Stimulated activated effector memory CD8-positive, alpha-beta T cell treated with anti-CD3 and anti-CD28 coated beads, Interleukin-12 subunit alpha, Interleukin-12 subunit beta, amount 100 ng/mL, for 72 hours (primary cell): Measurements from ENCODE around the gene SYNE2.
"Not testable (repeated sequence)": the region's sequence is repeated elsewhere in the genome, so short reads cannot be mapped to it uniquely, and the experiment has no call there.

Experiments
- ATAC-seq: fragments of 150-1000 bp; cut with Tn5 transposase; 2 replicates; pipeline ENCODE4 v1.10.0; 2021
- DNase-seq, 2 donors: peaks; one replicate each; pipeline ENCODE4 v3.0.0; 2021 to 2022; ENCODE audit warnings: low spot score in 2 of 2
- H3K27ac Mint-ChIP-seq: one replicate; pipeline ENCODE4 v1.8.0; 2022; ENCODE audit warnings: mild to moderate bottlenecking, mixed read lengths
- H3K36me3 Mint-ChIP-seq: one replicate; pipeline ENCODE4 v1.8.0; 2022; ENCODE audit warnings: mild to moderate bottlenecking, mixed read lengths
- H3K4me1 Mint-ChIP-seq: one replicate; pipeline ENCODE4 v1.8.0; 2022; ENCODE audit warnings: mixed read lengths
- H3K4me3 Mint-ChIP-seq: one replicate; pipeline ENCODE4 v1.8.0; 2022; ENCODE audit warnings: mild to moderate bottlenecking, mixed read lengths
- H3K9me3 Mint-ChIP-seq: one replicate; pipeline ENCODE4 v1.8.0; 2022; ENCODE audit warnings: mixed read lengths

SYNE2 gene, protein sequence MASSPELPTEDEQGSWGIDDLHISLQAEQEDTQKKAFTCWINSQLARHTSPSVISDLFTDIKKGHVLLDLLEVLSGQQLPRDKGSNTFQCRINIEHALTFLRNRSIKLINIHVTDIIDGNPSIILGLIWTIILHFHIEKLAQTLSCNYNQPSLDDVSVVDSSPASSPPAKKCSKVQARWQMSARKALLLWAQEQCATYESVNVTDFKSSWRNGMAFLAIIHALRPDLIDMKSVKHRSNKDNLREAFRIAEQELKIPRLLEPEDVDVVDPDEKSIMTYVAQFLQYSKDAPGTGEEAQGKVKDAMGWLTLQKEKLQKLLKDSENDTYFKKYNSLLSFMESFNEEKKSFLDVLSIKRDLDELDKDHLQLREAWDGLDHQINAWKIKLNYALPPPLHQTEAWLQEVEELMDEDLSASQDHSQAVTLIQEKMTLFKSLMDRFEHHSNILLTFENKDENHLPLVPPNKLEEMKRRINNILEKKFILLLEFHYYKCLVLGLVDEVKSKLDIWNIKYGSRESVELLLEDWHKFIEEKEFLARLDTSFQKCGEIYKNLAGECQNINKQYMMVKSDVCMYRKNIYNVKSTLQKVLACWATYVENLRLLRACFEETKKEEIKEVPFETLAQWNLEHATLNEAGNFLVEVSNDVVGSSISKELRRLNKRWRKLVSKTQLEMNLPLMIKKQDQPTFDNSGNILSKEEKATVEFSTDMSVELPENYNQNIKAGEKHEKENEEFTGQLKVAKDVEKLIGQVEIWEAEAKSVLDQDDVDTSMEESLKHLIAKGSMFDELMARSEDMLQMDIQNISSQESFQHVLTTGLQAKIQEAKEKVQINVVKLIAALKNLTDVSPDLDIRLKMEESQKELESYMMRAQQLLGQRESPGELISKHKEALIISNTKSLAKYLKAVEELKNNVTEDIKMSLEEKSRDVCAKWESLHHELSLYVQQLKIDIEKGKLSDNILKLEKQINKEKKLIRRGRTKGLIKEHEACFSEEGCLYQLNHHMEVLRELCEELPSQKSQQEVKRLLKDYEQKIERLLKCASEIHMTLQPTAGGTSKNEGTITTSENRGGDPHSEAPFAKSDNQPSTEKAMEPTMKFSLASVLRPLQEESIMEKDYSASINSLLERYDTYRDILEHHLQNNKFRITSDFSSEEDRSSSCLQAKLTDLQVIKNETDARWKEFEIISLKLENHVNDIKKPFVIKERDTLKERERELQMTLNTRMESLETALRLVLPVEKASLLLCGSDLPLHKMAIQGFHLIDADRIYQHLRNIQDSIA (N-terminal part only)

DNA sequence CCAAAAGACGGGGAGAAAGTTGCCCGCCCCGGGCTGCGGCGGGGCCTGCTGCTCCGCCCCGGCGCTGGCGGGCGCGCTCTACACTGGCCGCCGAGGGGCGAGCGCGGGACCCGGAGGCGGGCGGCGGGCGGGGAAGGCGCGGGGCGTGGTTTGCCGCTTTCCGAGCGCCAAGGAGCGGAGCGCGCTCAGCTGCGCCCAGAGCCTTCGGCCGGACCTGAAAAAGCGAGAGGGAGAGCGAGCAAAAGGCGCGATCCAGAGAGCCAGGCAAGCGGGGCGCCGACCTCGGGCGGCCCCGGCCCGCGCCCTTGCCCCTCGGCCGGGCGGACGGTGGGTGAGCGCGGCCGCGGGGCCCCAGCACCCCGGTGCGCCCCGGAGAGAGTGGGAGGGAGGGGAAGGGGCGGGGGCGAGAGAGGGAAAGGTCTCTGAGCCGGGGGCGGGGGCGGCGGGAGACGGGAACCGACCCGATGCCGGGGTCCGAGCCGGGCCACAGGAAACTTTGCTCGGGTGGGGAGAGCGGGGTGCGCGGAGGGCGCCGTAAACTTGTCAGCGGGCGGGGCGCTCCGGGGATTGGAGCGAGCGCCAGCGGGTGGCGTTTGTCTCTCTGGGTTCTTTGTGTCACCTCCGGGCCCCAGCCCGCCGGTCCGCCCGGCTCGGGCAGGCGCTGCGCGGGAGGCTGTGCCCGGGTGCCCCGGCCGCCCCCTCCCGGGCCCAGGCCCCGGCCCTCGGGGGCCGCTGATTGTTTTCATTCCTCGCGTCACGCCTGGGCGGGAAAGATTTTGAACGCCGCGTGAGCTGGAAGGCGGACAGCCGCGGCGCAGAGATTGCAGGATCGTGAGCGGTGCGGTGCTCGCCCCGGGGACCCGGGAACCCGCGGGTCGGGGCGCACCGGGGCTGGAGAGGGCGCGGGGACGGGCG, at the start of gene SYNE2:
SYNE2 (plus strand) TSS at position 188 of the 915 bp plus-strand sequence. CDS start 56,145 bp downstream, outside the sequence.
- H3K36me3 Mint-ChIP-seq, result peaks cover 12% of the 10 kb centered on the region
- ATAC-seq, result peak; percentile 90

GRCh38 chr14:63803221-63803791, 49.5 kb upstream of the SYNE2 start:
- not testable (repeated sequence) for H3K36me3 Mint-ChIP-seq, H3K27ac Mint-ChIP-seq, H3K9me3 Mint-ChIP-seq, DNase-seq, ATAC-seq, H3K4me1 Mint-ChIP-seq, H3K4me3 Mint-ChIP-seq

More for the DNA sequence above, at the start of gene SYNE2:
- peak; percentile 78 to 89 for DNase-seq
- H3K4me3 Mint-ChIP-seq, result peak within 1 kb of the TSS; percentile 90
- peaks cover 41% of the 10 kb centered on the region for H3K4me1 Mint-ChIP-seq
- no peaks in the 10 kb centered on the region for H3K9me3 Mint-ChIP-seq
- peak within 1 kb of the TSS; percentile 92 for H3K27ac Mint-ChIP-seq

- H3K36me3 Mint-ChIP-seq, DNase-seq, H3K4me1 Mint-ChIP-seq, H3K4me3 Mint-ChIP-seq, H3K9me3 Mint-ChIP-seq, ATAC-seq, H3K27ac Mint-ChIP-seq: not testable (repeated sequence)
Observed at GRCh38 chr14:63806064-63806463, 46.7 kb upstream of the SYNE2 start.

DNA sequence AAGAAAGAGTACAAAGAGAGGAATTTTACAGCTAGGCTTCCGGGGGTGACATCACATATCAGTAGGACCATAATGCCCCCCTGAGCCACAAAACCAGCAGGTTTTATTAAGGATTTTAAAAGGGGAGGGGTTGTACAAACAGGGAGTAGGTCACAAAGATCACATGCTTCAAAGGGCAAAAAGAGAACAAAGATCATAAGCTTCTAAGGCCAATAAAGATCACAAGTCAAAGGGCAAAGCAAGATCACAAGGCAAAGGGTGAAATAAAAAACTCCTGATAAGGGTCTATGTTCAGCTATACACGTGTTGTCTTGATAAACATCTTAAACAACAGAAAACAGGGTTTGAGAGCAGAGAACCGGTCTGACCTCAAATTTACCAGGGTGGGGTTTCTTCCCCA, 41.1 kb upstream of the SYNE2 start:
- H3K4me3 Mint-ChIP-seq, ATAC-seq, H3K9me3 Mint-ChIP-seq, H3K4me1 Mint-ChIP-seq, H3K36me3 Mint-ChIP-seq, H3K27ac Mint-ChIP-seq, DNase-seq: not testable (repeated sequence)

GRCh38 chr14:63833728-63834127, 19.1 kb upstream of the SYNE2 start:
- H3K4me1 Mint-ChIP-seq, result no peaks in the 10 kb centered on the region
- no peak overlapping the region for H3K4me3 Mint-ChIP-seq
- DNase-seq (no peak), ATAC-seq (no peak)
- no peaks in the 10 kb centered on the region for H3K9me3 Mint-ChIP-seq
- no peaks in the 10 kb centered on the region for H3K36me3 Mint-ChIP-seq
- no peak overlapping the region for H3K27ac Mint-ChIP-seq

- H3K9me3 Mint-ChIP-seq, result peaks cover 3% of the 10 kb centered on the region
- peaks cover 5% of the 10 kb centered on the region for H3K4me1 Mint-ChIP-seq
- H3K27ac Mint-ChIP-seq, result no peak overlapping the region
- H3K4me3 Mint-ChIP-seq, result no peak overlapping the region
- no peaks in the 10 kb centered on the region for H3K36me3 Mint-ChIP-seq
- ATAC-seq, result peak; percentile 72
- peak; percentile 37 to 68 for DNase-seq
Observed at GRCh38 chr14:63840981-63841380, 11.8 kb upstream of the SYNE2 start.

DNA sequence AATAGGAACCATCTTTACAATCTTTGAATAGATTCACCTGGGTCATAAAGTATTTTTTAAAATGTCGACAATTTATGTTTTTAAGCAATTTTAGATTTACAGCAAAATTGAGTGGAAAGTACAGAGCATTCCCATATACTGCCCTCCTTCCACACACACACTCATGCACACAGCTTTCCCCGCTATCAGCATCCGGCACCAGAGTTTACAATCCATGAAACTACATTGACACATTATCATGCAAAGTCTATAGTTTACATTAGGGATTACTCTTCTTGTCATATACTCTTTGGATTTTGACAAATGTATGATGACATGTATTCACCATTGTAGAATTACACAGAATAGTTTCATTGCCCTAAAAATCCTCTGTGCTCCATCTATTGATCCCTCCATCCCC, 9.0 kb upstream of the SYNE2 start:
- no peak overlapping the region for H3K27ac Mint-ChIP-seq
- no peaks in the 10 kb centered on the region for H3K36me3 Mint-ChIP-seq
- H3K4me3 Mint-ChIP-seq, result no peak overlapping the region
- DNase-seq, result no peak
- peaks cover 3% of the 10 kb centered on the region for H3K9me3 Mint-ChIP-seq
- peaks cover 7% of the 10 kb centered on the region for H3K4me1 Mint-ChIP-seq
- no peak for ATAC-seq

DNA sequence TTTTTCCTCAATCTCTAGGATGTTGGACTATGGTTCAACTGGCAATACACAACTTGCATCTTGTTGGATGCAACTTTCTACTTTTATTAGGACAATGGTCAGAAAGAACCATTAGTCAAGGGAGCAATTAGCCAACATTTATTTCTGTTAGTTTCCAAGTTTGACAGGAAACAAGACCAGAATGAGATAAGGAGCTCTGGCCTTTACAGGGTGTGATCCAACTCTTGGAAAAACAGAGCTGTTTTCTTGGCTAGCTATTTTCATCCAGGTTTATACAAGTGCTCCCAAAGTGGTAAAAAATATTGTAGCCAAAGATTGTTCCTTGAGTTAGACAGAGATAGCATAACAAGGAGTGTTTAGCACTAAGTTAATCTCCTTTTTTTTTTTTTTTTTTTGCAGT, 3.9 kb upstream of the SYNE2 start:
- Mint-ChIP-seq H3K27ac (no peak overlapping the region), H3K36me3 (peaks cover 3% of the 10 kb centered on the region), H3K9me3 (no peaks in the 10 kb centered on the region), H3K4me1 (peaks cover 9% of the 10 kb centered on the region), H3K4me3 (no peak overlapping the region)
- DNase-seq (no peak), ATAC-seq (no peak)

DNA sequence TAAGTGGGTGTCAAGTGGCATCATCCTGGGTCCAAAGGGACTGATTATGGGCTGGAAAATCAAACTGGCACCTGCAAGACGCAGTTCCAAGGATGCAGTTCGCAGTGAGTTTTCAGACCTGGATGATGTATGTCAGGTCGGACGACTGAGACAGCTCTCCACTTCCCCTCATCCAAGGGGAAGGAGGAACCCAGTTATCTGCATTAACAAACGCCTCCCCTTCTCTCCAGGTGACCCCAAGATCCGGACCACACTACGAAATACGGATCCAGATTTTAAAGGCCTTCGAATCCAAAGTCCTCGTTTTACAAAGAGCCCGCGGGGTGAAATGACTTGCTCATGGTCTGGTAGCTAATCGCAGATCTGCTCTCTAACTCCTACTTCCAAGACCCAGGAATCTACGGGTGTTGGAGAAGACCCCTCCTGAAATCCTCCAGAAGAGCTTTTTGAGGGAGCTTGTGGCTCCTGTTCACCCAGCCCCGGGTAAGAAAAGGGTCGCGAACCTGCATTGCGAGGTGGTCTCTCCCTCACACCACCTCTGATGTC, 460 bp upstream of the SYNE2 start:
- Mint-ChIP-seq H3K27ac (peak overlapping the region; percentile 92), H3K4me1 (peaks cover 33% of the 10 kb centered on the region), H3K9me3 (no peaks in the 10 kb centered on the region), H3K36me3 (peaks cover 6% of the 10 kb centered on the region), H3K4me3 (peak overlapping the region; percentile 90)
- DNase-seq, result no peak
- ATAC-seq, result no peak

DNA sequence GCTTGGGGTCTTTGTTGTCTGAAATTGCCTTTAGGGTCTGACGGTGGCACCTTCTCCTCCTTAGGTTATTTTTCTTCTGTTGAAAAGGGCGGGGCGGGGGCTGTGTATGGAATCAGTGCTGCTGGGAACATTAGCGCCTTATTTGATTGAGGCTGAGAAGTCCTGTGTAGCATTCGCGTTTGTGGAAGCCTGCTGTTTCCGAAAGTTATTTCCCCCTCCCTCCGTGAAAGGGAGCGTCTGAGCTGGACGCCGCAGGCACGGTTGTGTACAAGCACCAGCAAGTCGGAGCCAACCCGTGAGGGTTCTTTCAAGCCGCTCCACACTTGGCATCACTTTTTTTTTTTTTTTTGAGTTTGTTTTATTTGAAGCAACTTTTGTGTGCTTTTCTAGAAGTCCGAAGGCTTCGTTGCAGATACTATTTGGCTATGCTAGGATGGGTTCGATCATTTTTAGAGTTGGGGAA, 1.1 kb downstream of the SYNE2 start:
- H3K27ac Mint-ChIP-seq, result peak overlapping the region; percentile 92
- peaks cover 41% of the 10 kb centered on the region for H3K4me1 Mint-ChIP-seq
- ATAC-seq (peak; percentile 49), DNase-seq (peak; percentile 23 to 67)
- H3K9me3 Mint-ChIP-seq, result no peaks in the 10 kb centered on the region
- H3K36me3 Mint-ChIP-seq, result peaks cover 12% of the 10 kb centered on the region
- peak overlapping the region; percentile 90 for H3K4me3 Mint-ChIP-seq

- no peak for ATAC-seq
- peak overlapping the region; percentile 92 for H3K27ac Mint-ChIP-seq
- DNase-seq, result no peak
- H3K36me3 Mint-ChIP-seq, result peaks cover 12% of the 10 kb centered on the region
- H3K4me3 Mint-ChIP-seq, result peak overlapping the region; percentile 90
- no peaks in the 10 kb centered on the region for H3K9me3 Mint-ChIP-seq
- peaks cover 41% of the 10 kb centered on the region for H3K4me1 Mint-ChIP-seq
Observed at GRCh38 chr14:63854330-63854729, 1.5 kb downstream of the SYNE2 start.

DNA sequence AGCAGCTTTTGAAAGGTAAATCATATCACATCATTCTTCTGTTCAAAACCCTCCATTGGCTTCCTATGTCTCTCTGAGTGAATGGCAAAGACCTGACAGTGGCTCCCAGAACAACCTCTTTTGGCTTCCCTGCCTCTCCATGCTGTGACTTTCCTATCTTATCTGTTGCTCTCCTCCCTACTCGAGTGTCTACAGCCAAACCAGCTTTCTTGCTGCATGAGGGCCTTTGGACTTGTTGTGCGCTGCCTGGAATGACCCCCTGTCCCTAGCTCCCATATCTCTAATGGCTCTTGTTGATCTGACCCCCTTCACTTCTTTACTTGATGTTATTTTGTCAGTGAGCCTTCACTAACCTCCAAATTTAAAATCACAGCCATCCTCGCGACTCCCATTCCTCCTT, 2.5 kb downstream of the SYNE2 start:
- H3K4me3 Mint-ChIP-seq, result peak overlapping the region; percentile 90
- peak overlapping the region; percentile 27 for H3K27ac Mint-ChIP-seq
- no peaks in the 10 kb centered on the region for H3K9me3 Mint-ChIP-seq
- H3K4me1 Mint-ChIP-seq, result peaks cover 48% of the 10 kb centered on the region
- DNase-seq, result no peak
- no peak for ATAC-seq
- peaks cover 12% of the 10 kb centered on the region for H3K36me3 Mint-ChIP-seq

DNA sequence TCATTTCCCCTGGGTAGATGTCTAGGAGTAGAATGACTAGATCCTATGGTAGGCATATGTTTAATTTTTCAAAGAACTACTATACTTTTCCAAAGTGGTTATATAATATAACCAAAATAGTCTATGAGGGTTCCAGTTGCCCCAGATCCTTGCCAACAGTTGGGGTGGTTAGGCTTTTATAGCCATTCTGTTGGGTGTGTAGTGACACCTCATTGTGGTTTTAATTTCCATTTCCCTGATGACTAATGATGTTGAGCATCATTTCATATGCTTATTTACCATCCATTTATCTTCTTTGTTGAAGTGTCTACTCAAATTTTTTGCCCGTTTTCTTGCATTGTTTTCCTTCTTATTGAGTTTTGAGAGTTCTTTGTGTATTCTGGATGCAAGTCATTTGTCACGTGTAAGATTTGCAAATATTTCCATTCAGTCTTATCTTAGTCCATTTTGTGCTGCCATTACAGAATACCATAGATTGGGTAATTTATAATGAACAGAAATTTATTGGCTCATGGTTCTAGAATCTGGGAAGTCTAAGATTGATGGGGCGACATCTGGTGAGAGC, 4.7 kb downstream of the SYNE2 start:
- Mint-ChIP-seq H3K9me3 (no peaks in the 10 kb centered on the region), H3K36me3 (peaks cover 12% of the 10 kb centered on the region), H3K4me1 (peaks cover 59% of the 10 kb centered on the region), H3K27ac (peak overlapping the region; percentile 89), H3K4me3 (peak overlapping the region; percentile 45)
- no peak for DNase-seq
- peak; percentile 62 for ATAC-seq
